Testis (tissue), 3 donors: Measurements from ENCODE around the gene GDPGP1. TPM values are rescaled to one million over a fixed set of nuclear protein-coding genes. Genes with fewer than 3 reads are reported as not detected.

Experiments
- DNase-seq: peaks from one replicate; pipeline ENCODE4 v3.0.0-alpha.2; 2019
- H3K27ac ChIP-seq, 2 donors: fragments of 200-600 bp; sonication (generic); one replicate each; pipeline ENCODE4 v1.5.1; 2019
- H3K27me3 ChIP-seq: fragments of 200-600 bp; sonication (generic); one replicate; pipeline ENCODE4 v1.5.1; 2019
- H3K36me3 ChIP-seq: fragments of 200-600 bp; sonication (generic); one replicate; pipeline ENCODE4 v1.5.1; 2017; ENCODE audit warnings: low read depth; ENCODE audit errors: missing control alignments
- H3K4me1 ChIP-seq: fragments of 200-600 bp; sonication (generic); one replicate; pipeline ENCODE4 v1.5.1; 2019
- H3K4me3 ChIP-seq, 2 donors: fragments of 200-600 bp; sonication (generic); one replicate each; pipeline ENCODE4 v1.5.1; 2017 to 2019
- H3K9me3 ChIP-seq: fragments of 200-600 bp; sonication (generic); one replicate; pipeline ENCODE4 v1.5.1; 2017
- POLR2A ChIP-seq: fragments of 450-650 bp; IDR thresholded peaks from one replicate; pipeline ENCODE4 v1.6.1; 2017; ENCODE audit warnings: antibody characterized with exemption, mild to moderate bottlenecking, moderate library complexity
- WGBS, 2 donors: methylation state at CpG; one replicate each; pipeline ENCODE4 v1.1.5; 2018; 5-methylcytosine and 5-hydroxymethylcytosine counted together
- intact Hi-C: fragments of 100-400 bp; cut with DNase I; formaldehyde crosslinking; loops from one replicate; pipeline ENCODE4 v1.15.1; 2023; ENCODE audit warnings: low total_unique reads
- polyA plus RNA-seq: library from polyadenylated mRNA; stranded (reverse); fragments of 350-450 nt; fragmentation: Illumina TruSeq; extraction: RNeasy Lipid Tissue Mini Kit (QIAGEN cat#74804); gene quantifications from one replicate; pipeline ENCODE4 v1.2.3, GENCODE V29; 2014; ENCODE audit warnings: low read depth, low replicate concordance; ENCODE audit not compliant: insufficient read depth
- total RNA-seq, 2 donors: library from RNA; depleted of rRNA; stranded (reverse); fragments of >200 nt; gene quantifications; one replicate each; pipeline ENCODE4 v1.2.3, GENCODE V29; 2016
- TF ChIP-seq, protein P1 (sequence below), 3 experiments: fragments of 450-650 bp in 2 of 3; fragments of 200-600 bp in 1 of 3; sonication (generic) in 1 of 3; IDR thresholded peaks; one replicate each; pipeline ENCODE4 v1.5.1; 2016 to 2019; ENCODE audit warnings: antibody characterized with exemption in 3 of 3, mild to moderate bottlenecking in 2 of 3, moderate library complexity in 1 of 3

GDPGP1 gene
- total and polyA plus RNA-seq, 3 donors from 2014 or later = 6.2 to 16.1 (median 8.9) TPM

- DNase-seq = no peak
- Histone ChIP-seq H3K36me3 (no peaks in the 10 kb centered on the region), H3K9me3 (no peaks in the 10 kb centered on the region), H3K27me3 (no peaks in the 10 kb centered on the region), H3K4me1 (no peaks in the 10 kb centered on the region), H3K4me3 (no peak overlapping the region), H3K27ac (no peak overlapping the region)
- 87 to 90% methylated on average over 27 to 35 of the region's 35 CpGs for WGBS, 2 donors
- TF ChIP-seq POLR2A = no peak
- TF ChIP-seq, protein P1, sequence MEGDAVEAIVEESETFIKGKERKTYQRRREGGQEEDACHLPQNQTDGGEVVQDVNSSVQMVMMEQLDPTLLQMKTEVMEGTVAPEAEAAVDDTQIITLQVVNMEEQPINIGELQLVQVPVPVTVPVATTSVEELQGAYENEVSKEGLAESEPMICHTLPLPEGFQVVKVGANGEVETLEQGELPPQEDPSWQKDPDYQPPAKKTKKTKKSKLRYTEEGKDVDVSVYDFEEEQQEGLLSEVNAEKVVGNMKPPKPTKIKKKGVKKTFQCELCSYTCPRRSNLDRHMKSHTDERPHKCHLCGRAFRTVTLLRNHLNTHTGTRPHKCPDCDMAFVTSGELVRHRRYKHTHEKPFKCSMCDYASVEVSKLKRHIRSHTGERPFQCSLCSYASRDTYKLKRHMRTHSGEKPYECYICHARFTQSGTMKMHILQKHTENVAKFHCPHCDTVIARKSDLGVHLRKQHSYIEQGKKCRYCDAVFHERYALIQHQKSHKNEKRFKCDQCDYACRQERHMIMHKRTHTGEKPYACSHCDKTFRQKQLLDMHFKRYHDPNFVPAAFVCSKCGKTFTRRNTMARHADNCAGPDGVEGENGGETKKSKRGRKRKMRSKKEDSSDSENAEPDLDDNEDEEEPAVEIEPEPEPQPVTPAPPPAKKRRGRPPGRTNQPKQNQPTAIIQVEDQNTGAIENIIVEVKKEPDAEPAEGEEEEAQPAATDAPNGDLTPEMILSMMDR (IDR thresholded peaks at IDR 0.05) = no peak
- intact Hi-C loops = no loop called here
Measured at GRCh38 chr15:90212221-90213098, 21.5 kb upstream of the GDPGP1 start.

- Histone ChIP-seq H3K4me3 (no peak overlapping the region), H3K36me3 (no peaks in the 10 kb centered on the region), H3K9me3 (no peaks in the 10 kb centered on the region), H3K27me3 (no peaks in the 10 kb centered on the region), H3K4me1 (no peaks in the 10 kb centered on the region), H3K27ac (no peak overlapping the region)
- 63 to 76% methylated on average over 12 of the region's 12 CpGs for WGBS, 2 donors
- intact Hi-C loops = no loop called here
- DNase-seq = no peak
- TF ChIP-seq, protein P1 (IDR thresholded peaks at IDR 0.05) = no peak
- no peak for TF ChIP-seq POLR2A
Measured at GRCh38 chr15:90213122-90213817, 20.7 kb upstream of the GDPGP1 start.

DNA sequence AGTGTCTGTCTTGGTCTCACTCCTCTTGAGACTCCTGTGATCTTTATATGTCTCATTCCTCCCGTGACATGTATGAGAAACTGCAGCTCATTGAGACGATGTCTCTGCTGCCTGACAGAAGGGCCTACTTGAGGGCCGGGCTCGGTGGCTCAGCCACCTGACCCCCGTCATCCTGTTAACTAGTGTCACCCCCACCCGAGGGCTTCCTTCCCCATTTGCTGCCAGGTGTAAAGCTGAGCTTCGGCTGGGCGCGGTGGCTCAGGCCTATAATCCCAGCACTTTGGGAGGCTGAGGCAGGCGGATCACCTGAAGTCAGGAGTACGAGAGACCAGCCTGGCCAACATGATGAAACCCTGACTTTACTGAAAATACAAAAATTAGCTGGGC, 20.2 kb upstream of the GDPGP1 start:
- Histone ChIP-seq H3K9me3 (no peaks in the 10 kb centered on the region), H3K27me3 (no peaks in the 10 kb centered on the region), H3K4me3 (no peak overlapping the region), H3K36me3 (no peaks in the 10 kb centered on the region), H3K4me1 (no peaks in the 10 kb centered on the region), H3K27ac (no peak overlapping the region)
- TF ChIP-seq POLR2A = no peak
- TF ChIP-seq, protein P1 (IDR thresholded peaks at IDR 0.05) = no peak
- DNase-seq = no peak
- intact Hi-C loops = no loop called here
- 85 to 86% methylated on average over 11 of the region's 11 CpGs for WGBS, 2 donors

GRCh38 chr15:90214553-90215196, 19.3 kb upstream of the GDPGP1 start:
- intact Hi-C loops = loop anchor here (5.0 kb wide), 1 partner anchor 52 kb away; no protein-coding TSS in a partner anchor
- Histone ChIP-seq H3K4me3 (no peak overlapping the region), H3K36me3 (no peaks in the 10 kb centered on the region), H3K4me1 (no peaks in the 10 kb centered on the region), H3K27ac (no peak overlapping the region), H3K27me3 (no peaks in the 10 kb centered on the region), H3K9me3 (no peaks in the 10 kb centered on the region)
- 68 to 73% methylated on average over 8 of the region's 8 CpGs for WGBS, 2 donors
- TF ChIP-seq, protein P1 (IDR thresholded peaks at IDR 0.05) = peak in 2 of 3 experiments; percentile 7 to 22
- no peak for TF ChIP-seq POLR2A
- no peak for DNase-seq
